ENCODE measurements around the gene ADAMTSL2.
"Not testable (repeated sequence)": the region's sequence is repeated elsewhere in the genome, so short reads cannot be mapped to it uniquely, and the experiment has no call there.

ADAMTSL2 gene

DNA sequence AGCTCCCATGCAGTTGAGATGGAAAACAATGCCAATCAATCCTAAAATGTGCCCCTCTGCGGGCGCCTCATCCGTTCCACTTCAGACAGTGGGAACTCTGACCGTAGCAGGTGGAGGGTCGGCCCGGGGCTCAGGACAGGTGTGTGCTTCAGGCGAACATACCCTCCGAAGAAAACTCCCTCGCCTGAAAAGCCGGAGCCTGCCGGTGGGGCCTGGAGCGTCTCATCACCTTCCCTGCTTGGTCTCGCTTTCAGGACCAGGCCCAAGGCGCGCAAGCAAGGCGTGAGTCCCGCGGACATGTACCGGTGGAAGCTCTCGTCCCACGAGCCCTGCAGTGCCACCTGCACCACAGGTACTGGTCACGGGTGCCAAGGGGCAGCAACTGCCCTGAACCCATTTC lies 26.4 kb downstream of the ADAMTSL2 start:
- DNase-seq = no peak

DNA sequence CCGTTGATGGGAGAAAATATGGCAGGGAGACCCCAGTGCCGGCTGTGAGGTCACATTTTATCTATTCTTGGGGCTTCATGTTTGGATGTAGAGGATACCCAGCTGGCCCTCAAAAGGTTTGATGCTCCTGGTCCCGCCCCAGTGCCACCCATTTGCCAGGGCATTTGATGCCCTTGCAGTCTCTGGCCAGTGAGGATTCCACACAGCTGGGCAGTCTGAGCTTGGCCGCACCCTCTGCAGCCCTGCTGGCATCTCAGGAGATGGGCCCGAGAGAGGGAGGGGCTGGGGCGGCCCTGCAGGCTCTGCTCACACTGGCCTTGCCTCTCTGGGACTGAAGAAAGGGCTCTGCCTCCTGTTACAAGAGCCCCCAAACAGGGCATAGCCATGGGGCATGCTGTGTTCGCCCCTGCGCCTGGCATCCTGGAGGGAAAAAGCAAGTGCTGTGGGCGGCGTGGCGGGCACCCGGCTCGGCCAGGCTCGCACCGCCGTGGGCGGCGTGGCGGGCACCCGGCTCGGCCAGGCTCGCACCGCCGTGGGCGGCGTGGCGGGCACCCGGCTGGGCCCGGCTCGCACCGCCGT lies 27.6 kb downstream of the ADAMTSL2 start:
- DNase-seq = no peak

DNA sequence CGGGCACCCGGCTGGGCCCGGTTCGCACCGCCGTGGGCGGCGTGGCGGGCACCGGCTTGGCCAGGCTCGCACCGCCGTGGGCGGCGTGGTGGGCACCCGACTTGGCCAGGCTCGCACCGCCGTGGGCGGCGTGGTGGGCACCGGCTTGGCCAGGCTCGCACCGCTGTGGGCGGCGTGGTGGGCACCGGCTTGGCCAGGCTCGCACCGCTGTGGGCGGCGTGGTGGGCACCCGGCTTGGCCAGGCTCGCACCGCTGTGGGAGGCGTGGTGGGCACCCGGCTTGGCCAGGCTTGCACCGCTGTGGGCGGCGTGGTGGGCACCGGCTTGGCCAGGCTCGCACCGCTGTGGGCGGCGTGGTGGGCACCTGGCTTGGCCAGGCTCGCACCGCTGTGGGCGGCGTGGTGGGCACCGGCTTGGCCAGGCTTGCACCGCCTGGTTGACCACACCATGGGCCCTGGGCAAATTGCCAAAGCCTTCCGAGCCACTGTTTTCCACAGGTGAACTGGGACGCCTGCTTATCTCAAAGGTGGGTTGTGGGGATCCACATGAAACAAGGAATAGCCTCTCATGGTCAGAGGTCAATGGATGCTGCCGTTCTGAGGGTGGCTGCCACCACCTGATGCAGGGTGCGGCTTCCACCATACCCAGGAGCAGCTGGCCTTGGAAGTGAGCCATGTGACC lies 28.2 kb downstream of the ADAMTSL2 start:
- no peak for DNase-seq

DNA sequence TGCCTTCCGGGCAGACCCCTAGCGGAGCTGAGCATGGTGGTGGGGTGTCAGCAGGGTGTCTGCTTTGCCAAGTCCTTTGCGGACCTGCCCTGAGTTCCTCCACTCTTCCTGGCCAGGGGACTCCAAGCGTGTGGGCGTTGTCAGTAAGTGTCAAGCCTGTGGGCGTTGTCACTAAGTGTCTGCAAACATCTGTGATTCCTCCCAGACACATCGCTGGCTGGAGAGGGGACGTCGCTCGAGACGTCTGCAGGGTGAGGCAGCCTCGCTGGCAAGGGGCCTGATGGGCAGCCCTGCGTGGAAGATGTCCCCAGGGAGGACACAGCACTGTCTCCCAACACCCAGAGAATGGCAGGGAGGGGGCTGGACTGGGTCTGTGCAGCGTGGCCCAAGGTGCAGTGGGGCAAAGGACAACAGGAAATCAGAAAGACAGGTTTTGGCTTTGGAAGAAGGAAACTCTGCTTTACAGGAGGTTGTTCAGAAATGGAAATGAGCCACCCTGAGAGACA lies 28.8 kb downstream of the ADAMTSL2 start:
- DNase-seq = no peak

DNA sequence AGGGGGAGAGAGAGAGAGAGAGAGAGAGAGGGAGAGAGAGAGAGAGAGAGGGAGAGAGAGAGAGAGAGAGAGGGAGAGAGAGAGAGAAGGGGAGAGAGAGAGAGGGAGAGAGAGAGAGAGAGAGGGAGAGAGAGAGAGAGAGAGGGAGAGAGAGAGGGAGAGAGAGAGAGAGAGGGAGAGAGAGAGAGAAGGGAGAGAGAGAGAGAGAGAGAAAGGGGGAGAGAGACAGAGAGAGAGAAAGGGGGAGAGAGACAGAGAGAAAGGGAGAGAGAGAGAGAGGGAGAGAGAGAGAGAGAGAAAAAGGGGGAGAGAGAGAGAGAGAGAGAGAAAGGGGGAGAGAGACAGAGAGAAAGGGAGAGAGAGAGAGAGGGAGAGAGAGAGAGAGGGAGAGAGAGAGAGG lies 29.3 kb downstream of the ADAMTSL2 start:
- not testable (repeated sequence) for DNase-seq

DNA sequence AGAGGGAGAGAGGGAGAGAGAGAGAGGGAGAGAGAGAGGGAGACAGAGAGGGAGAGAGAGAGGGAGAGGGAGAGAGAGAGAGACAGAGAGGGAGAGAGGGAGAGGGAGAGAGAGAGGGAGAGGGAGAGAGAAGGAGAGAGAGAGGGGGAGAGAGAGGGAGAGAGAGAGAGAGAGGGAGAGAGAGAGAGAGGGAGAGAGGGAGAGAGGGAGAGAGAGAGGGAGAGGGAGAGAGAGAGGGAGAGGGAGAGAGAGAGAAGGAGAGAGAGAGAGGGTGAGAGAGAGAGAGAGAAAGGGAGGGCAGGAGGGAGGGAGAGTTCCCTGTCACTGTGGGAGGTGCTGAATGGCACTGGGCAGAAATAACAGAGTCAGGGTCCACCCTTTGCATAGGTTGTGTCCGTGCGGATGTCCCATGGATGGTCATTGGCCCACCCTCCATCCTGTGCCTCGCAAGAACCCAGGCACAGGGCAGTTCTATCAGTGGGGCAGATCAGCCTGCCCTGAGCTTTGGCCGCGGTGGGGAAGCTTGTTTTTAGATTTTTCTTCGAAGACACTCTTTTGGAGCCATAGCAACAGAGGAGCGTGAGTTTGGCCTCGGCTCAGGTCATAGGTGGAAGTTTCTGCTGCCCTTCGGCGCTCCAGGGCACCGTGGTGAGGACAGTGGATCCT lies 30.1 kb downstream of the ADAMTSL2 start:
- no peak for DNase-seq

DNA sequence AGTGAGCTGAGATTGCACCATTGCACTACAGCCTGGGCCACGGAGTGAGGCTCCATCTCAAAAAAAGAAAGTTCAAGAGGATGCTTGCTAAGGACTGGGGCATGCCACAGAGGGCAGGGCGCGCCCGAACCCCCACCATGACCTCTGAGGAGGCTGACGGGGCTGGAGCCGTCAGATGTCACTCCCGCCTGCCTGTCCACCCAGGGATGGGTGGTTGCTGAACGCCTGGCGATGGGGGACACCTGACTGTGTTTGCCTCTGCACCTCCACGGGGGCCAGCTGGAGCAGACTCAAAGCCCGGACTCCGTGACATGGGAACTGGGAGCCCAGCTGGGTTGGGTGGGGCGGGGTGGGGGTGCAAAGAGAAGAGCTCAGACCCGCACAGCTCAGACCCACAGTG lies 31.9 kb downstream of the ADAMTSL2 start:
- DNase-seq = no peak

DNA sequence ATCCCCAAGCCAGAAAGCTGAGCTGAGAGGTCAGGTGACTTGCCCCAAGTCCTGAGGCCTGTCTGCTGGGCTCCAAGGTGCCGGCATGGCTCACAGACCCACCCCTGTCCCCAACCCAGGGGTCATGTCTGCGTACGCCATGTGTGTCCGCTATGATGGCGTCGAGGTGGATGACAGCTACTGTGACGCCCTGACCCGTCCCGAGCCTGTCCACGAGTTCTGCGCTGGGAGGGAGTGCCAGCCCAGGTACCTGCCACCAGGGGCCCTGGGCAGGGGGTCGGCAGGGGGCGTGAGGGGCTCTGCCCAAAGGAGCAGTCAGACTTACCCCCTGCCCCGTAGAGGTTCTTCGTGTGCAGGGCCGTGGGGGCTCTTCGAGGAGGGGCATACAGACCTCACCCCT lies 32.3 kb downstream of the ADAMTSL2 start:
- DNase-seq = no peak

DNA sequence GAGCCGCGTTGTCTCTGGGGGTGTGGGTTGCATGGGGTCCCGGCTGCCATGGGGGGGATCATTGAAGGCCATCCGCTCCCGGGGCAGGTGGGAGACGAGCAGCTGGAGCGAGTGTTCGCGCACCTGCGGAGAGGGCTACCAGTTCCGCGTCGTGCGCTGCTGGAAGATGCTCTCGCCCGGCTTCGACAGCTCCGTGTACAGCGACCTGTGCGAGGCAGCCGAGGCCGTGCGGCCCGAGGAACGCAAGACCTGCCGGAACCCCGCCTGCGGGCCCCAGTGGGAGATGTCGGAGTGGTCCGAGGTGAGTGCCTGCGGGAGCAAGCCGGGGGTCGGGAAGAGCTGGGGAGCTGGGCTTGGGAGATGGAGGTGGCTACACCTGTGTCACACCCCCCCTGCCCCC lies 33.7 kb downstream of the ADAMTSL2 start:
- no peak for DNase-seq

DNA sequence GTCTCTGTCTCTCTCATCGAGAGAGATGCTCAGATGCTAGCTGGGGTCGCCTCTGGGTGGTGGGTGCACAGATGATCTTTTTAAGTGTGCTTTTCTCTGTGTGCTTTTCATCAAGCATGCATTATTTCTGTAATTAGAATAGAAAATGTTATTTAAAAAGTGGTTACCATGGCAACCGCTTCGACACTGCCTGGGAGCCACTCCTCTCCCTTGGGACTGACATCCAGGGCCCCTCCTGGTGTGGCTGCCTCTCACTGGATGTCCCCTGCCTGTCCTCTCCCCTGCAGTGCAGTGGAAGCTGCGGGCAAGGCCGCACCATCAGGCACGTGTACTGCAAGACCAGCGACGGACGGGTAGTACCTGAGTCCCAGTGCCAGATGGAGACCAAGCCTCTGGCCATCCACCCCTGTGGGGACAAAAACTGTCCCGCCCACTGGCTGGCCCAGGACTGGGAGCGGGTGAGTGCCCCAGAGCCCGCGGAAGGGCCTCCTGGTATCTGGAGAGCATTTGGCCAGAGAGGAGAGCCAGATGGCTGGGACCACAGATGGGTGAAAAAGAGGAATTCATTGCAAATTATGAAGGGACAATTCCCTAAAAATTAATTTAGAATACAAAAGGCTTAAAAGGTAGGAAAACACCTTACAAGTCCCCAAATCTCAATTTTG lies 34.7 kb downstream of the ADAMTSL2 start:
- no peak for DNase-seq

DNA sequence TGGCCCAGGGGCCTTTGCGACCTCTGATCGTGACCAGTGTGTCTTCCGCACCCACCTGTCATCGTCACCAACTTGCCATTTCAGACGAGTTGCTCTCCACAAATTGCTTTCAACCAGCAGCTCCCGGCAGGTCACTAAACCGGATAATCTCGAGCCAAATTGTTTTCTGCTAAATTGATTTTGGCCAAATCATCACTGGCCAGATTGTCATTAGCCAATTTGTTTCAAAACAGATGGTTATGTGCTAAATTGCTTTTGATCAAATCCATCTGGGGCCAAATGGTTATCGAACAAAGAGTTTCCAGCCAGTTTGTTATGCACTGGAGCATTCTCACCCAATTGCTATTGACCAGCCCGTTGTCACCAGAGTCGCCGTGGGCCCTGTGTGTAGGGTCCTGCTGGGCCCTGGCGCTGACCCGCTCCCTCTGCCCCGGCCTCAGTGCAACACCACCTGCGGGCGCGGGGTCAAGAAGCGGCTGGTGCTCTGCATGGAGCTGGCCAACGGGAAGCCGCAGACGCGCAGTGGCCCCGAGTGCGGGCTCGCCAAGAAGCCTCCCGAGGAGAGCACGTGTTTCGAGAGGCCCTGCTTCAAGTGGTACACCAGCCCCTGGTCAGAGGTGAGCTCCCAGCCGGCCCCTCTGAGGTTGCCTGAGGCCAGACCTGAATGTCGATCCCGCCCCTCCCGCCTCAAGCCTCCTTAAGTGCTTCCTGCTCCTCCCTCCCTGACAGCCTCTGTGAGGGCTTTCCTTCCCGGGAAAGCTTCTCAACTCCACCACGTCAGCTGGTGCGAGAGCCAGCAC lies 35.6 kb downstream of the ADAMTSL2 start:
- no peak for DNase-seq

DNA sequence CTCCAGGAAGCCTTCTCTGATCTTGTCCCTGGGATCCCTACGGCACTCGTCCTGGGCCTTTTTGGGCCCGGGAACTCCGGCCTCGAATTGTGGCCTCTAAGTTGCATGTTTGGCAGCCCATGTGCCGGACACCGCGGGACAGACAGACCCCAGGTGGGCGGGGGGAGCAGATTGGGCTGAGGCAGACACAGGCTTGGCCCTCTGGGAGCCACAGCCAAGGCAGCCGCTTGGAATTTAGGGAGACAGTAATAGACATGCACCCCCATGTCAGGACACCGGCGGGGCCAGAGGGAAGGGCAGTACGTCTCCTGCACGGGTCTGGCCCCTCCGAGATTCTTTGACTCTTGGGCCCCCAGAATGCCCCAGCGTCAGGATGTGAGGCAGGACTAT lies 36.2 kb downstream of the ADAMTSL2 start:
- no peak for DNase-seq

DNA sequence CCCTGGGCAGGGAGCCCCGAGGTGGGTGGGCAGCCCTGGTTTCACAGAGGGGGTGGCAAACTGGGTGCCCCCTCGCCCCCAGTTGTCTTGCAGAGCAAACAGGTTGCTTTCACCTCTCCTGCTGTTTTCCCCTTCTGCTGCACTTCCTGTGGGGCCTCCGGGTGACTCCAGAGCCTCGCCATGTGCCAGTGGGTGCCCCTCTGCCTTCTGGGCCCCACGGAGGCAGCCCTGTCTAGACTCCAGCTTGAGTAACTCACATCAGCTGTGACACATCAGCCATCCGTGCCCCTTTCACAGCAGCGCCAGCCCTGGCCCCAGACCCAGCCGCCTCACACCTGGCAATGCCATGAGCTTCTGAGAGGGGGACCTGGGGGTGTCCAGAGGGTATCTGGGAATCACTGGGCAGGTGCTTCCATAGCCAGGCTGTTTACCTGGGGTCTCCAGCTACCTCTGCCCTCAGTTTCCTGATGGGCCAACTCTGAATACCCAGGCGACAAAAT lies 36.9 kb downstream of the ADAMTSL2 start:
- no peak for DNase-seq

DNA sequence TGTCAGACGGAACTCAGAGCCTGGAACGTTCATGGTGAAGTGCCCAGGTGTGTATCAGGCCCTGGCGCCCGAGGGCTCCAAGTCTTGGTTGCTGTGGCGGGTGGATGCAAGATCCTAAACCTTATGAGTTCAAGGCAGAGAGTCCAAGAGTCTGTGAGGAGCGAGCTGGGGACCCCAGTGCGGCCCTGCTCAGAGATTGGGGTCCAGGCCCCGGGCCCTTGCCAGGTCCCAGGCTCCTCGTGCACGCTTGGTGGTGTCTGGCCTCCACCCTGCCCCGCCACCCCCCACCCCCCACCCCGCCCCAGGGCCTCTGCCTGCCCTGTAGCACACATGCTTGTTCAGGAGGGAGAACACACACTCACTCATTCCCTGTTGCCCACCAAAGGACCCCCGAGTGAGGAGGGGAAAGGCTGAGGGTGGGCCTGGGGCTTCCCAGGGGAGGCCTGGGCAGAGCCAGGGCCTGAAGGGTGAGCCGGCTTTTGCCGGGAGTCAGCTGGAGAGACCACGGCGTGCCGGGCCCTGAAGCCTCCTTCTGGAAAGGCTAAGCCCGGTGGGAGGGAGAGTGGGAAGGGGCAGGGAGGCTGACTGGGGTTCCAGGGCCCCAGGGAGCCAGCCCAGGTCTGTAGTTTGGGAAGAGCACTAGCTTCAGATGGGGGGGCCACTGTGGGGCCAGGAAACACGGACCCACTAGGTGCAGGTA lies 37.5 kb downstream of the ADAMTSL2 start:
- no peak for DNase-seq

DNA sequence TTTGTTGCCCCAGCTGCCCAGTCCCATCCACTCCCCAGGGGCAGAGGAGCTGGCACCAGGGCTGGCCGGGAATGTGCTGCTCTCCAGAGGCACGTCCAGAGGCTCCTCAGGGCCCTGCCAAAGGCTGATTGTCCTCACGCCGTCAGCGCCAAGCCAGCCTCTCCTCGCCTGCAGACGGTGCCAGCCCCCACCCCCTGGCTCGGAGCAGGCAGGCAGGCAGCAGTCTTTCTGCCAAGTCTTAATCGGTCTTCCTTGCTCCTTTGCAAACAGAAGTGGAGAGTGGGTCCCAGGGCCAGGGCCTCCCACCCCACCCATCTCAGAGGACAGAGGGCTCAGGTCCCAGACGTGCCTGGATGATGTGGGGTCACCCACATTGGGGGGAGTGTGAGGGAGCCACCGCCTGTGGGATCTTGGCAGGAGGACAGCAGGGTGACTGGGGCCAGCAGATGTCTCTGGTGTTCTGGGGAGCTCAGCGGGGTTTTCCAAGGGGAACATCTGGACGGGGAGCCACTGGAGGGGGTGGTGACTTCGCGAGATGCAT lies 38.4 kb downstream of the ADAMTSL2 start:
- DNase-seq = peak; percentile 84 to 86

DNA sequence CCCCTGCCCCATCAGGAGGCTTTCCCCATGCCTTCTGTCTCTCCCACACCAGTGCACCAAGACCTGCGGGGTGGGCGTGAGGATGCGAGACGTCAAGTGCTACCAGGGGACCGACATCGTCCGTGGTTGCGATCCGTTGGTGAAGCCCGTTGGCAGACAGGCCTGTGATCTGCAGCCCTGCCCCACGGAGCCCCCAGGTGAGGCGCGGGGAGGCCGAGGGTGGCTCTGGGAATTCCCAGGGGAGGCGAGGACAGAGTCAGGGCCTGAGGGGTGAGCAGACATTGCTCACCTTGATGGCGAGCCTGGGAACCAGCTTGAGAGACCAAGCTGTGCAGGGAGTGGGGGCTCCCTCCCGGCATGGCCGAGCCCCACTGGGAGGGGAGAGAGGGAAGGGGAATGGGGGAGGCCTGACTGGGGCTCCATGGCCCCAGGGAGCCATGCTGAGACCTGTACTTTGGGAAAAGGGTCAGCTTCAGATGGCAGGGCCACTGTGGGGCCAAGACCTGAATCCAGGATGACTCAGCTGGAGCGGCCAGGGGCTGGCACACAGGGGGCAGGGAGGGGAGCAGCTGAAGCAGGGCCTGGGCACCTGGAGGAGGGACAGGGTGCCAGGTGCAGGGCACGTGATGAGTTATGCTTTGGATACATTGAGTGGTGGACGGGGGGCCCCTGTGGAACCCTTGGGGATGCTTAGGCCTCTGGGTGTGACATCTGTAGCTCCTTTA lies 39.4 kb downstream of the ADAMTSL2 start:
- DNase-seq = no peak

DNA sequence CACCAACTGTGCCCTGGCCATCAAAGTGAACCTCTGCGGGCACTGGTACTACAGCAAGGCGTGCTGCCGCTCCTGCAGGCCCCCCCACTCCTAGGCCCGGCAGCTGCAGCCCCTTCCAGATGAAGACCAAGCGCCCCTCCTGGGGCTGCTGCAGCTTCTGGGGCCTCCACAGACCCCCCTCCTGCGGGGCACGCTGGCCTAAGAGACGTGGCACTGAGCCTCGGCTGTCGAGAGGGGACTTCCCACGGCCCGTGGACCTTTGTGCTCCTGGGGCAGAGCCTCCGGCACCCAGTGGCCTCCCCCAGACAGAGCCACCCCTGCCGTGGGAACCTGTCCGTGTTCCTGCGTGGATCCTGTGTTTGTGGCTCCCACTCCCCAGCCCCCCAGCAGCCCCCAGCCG lies 40.3 kb downstream of the ADAMTSL2 start:
- DNase-seq = no peak

DNA sequence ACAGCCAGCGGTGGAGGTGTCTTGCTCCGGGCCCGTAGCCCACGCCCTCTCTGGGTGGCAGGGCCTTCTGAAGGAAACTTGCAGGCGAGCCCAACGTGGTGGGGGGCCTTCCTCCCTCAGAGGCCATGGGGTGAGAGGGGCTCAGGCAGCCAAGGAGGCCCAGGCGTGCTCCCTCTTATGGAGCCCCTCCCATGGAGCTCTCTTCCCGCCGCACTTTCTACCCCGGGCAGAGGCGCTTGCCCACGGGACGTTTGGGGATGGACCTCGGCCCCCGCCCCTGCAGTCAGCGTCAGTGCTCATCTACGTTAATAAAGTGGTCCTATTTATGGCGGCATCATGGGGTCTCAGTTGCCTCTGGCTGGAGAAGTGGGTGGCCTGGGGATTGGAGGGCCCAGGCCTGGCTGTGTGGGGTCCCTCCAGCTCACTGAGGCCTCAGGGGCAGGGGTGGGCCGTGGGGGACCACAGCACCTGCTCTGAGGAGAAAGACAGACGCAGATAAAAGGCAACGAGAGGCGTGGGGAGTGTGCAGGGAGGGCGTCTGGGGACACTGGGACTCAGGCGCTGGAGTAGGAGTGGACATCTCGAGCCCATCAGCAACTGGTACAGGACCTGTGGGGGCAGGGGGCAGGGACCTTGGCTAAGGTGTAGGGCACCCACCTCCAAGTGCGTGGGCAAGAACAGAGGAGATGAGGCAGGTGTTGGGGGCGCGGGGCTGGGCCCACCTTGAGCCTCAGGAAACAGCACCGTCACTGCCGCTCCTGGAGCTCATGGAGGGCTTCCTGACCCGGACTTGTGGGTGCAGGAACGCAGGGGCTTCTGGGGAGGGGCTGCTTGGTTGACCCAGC lies 40.9 kb downstream of the ADAMTSL2 start:
- DNase-seq = no peak

DNA sequence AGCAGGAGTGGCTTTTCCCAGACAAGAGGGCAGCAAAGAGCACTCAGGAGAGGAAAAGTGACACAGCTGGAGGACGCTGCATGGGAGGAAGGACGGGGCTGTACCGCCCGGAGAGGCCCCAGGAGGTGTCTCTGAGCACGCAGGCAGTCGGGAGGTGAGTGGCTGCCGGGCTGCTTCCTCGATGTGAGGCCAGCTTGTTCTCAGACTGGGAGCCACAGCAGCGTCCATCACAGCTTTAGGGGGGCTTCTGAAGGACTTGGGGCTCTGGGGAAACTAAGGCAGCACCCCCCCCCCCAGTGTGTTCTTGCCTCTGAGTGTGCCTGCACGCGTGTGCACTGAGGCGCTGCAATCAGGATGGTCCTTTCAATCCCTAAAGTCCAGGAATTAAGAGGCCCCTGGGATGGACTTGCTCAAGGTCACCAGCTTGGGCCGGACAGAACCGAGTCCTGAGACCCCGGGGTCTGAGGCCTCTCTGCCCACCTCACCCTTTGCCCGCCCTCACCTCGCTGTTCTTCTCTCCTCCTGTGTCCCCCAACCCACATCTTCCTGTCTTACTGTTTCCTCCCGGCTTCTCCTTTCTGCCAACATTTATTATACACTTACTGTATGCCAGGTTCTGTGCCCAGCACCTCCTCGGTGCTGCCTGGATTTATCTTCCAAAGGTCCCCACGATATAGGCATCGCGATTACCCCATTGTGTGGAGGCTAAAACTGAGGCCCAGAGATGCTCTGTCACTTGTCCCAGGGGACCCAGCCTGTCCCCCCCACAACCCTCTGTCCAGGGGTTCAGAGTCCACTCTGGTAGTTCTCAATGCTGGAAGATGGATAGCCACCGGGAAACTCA lies 41.7 kb downstream of the ADAMTSL2 start:
- no peak for DNase-seq

Data from hippocampal formation (tissue), 2 donors.